Endothelial cell of umbilical vein (primary cell): ENCODE measurements around the gene PPARD. TPM values are rescaled to one million over a fixed set of nuclear protein-coding genes. Genes with fewer than 3 reads are reported as not detected.

Experiments
- BruUV-seq: library from RNA; stranded (reverse); fragments of 400-500 nt; replicated peaks from 2 replicates; lab custom pipeline; 2021; lab: Mats Ljungman, UMichigan
- CTCF ChIA-PET: fragments of 300-600, 350-600 bp; sonication (Branson Sonifier 250); formaldehyde crosslinking; loops from one replicate; lab custom pipeline; 2021; ENCODE audit warnings: antibody characterized with exemption, inconsistent platforms; lab: Charles Lee
- POLR2A ChIA-PET: fragments of 300-600, 350-600 bp; sonication (Branson Sonifier 250); formaldehyde crosslinking; loops from one replicate; lab custom pipeline; 2021; ENCODE audit warnings: antibody characterized with exemption, inconsistent platforms; lab: Charles Lee
- DNase-seq: peaks from one replicate; pipeline ENCODE4 v3.0.0-alpha.2; 2011; ENCODE audit warnings: low read depth, low spot score
- FAIRE-seq: peaks from 2 replicates; lab custom pipeline; 2011; peaks lifted over from hg19 to GRCh38; lab: Jason Lieb, UNC
- H2AFZ ChIP-seq: 2 replicates; pipeline ENCODE4 v1.6.0; 2012; ENCODE audit warnings: low read depth, low read length, control low read depth, inconsistent platforms
- H3K27ac ChIP-seq: 2 replicates; pipeline ENCODE4 v1.5.1; 2011; ENCODE audit warnings: low read depth, mild to moderate bottlenecking, control low read depth, low read length, moderate library complexity; ENCODE audit not compliant: insufficient read depth
- H3K27me3 ChIP-seq, 2 experiments: 2 replicates each; pipeline versions ENCODE4 v1.6.0 to v1.6.1; 2011; ENCODE audit warnings: low read length in 2 of 2, mixed read lengths in 1 of 2; ENCODE audit not compliant: control insufficient read depth in 2 of 2, insufficient read depth in 2 of 2
- H3K36me3 ChIP-seq, 2 experiments: 2 replicates in 1 of 2; 3 replicates in 1 of 2; pipeline ENCODE4 v1.5.1; 2011; ENCODE audit warnings: low read length in 2 of 2, mild to moderate bottlenecking in 1 of 2, moderate library complexity in 1 of 2; ENCODE audit not compliant: control insufficient read depth in 2 of 2, insufficient read depth in 2 of 2; ENCODE audit errors: extremely low read depth in 1 of 2
- H3K4me1 ChIP-seq: 3 replicates; pipeline ENCODE4 v1.5.1; 2011; ENCODE audit warnings: mild to moderate bottlenecking, low read length; ENCODE audit not compliant: control insufficient read depth, insufficient read depth; ENCODE audit errors: extremely low read depth
- H3K4me2 ChIP-seq: 2 replicates; pipeline ENCODE4 v1.6.1; 2011; ENCODE audit warnings: low read length, control low read depth, mixed read lengths; ENCODE audit not compliant: insufficient read depth
- H3K4me3 ChIP-seq, 3 experiments: fragments of 200-600 bp in 1 of 3; sonication (generic), shearing (Covaris generic) in 1 of 3; replicated peaks in 1 of 3; 2 replicates each; pipeline ENCODE4 v1.5.1; 2011 to 2016; ENCODE audit warnings: control low read depth in 3 of 3, low read length in 3 of 3, mild to moderate bottlenecking in 2 of 3, inconsistent platforms in 1 of 3, low read depth in 1 of 3, moderate library complexity in 1 of 3; ENCODE audit not compliant: insufficient read depth in 1 of 3
- H3K79me2 ChIP-seq: 2 replicates; pipeline ENCODE4 v1.6.0; 2012; ENCODE audit warnings: low read length, inconsistent platforms; ENCODE audit not compliant: control insufficient read depth, insufficient read depth
- H3K9ac ChIP-seq: replicated peaks from 2 replicates; pipeline ENCODE3; 2011; ENCODE audit warnings: low read length, control low read depth; ENCODE audit not compliant: insufficient read depth; ENCODE audit errors: extremely low read depth
- H3K9me1 ChIP-seq: replicated peaks from 3 replicates; pipeline ENCODE4 v1.6.0; 2011; ENCODE audit warnings: mild to moderate bottlenecking, low read length; ENCODE audit not compliant: control insufficient read depth, insufficient read depth; ENCODE audit errors: extremely low read depth
- H3K9me3 ChIP-seq: replicated peaks from 2 replicates; pipeline ENCODE4 v1.5.1; 2012; ENCODE audit warnings: low read length, inconsistent platforms; ENCODE audit not compliant: control insufficient read depth, insufficient read depth
- H4K20me1 ChIP-seq: replicated peaks from 2 replicates; pipeline ENCODE3; 2011; ENCODE audit warnings: mild to moderate bottlenecking, low read length; ENCODE audit not compliant: control insufficient read depth, insufficient read depth; ENCODE audit errors: extremely low read depth
- CTCF ChIP-seq, 2 donors: IDR thresholded peaks; 1 replicate in 1 of 2; 2 replicates in 1 of 2; pipeline ENCODE4 v1.5.1; 2011; ENCODE audit warnings: low read length in 2 of 2, mild to moderate bottlenecking in 2 of 2, moderate library complexity in 2 of 2, control low read depth in 1 of 2, inconsistent platforms in 1 of 2, low read depth in 1 of 2; ENCODE audit not compliant: insufficient read depth in 1 of 2; ENCODE audit errors: extremely low read depth in 1 of 2
- EZH2 ChIP-seq: IDR thresholded peaks from 2 replicates; pipeline ENCODE4 v1.6.1; 2012; ENCODE audit warnings: borderline replicate concordance, low read depth, mild to moderate bottlenecking, moderate library complexity, low read length, inconsistent platforms; ENCODE audit not compliant: severe bottlenecking
- FOS ChIP-seq: IDR thresholded peaks from 2 replicates; pipeline ENCODE4 v1.6.1; 2011; ENCODE audit warnings: mild to moderate bottlenecking, low read length, moderate library complexity, borderline replicate concordance; ENCODE audit not compliant: insufficient read depth
- GATA2 ChIP-seq: IDR thresholded peaks from 2 replicates; pipeline ENCODE4 v1.7.0; 2011; ENCODE audit warnings: low read depth, mild to moderate bottlenecking, moderate library complexity, mixed read lengths, low read length; ENCODE audit not compliant: insufficient read length, insufficient read depth
- JUN ChIP-seq: IDR thresholded peaks from 2 replicates; pipeline ENCODE4 v1.6.1; 2011; ENCODE audit warnings: borderline replicate concordance, low read depth; ENCODE audit not compliant: insufficient read length, insufficient read depth
- MYC ChIP-seq: IDR thresholded peaks from one replicate; pipeline ENCODE4 v1.6.1; 2011; ENCODE audit warnings: mild to moderate bottlenecking, low read depth, low read length
- POLR2A ChIP-seq: IDR thresholded peaks from 2 replicates; pipeline ENCODE4 v1.6.1; 2012; ENCODE audit warnings: low read depth, mild to moderate bottlenecking, control low read depth, low read length
- POLR2AphosphoS5 ChIP-seq: IDR thresholded peaks from 2 replicates; pipeline ENCODE4 v1.6.1; 2012; ENCODE audit warnings: low read depth, mild to moderate bottlenecking, control low read depth, low read length, moderate library complexity; ENCODE audit not compliant: insufficient read depth
- dilution Hi-C: fragments of 300-500 bp; cut with MboI; formaldehyde crosslinking; loops from one replicate; pipeline ENCODE4 v1.15.0; 2019; ENCODE audit warnings: low sequenced_read_pairs; ENCODE audit not compliant: extremely low pct_ligation_motif_present
- intact Hi-C: fragments of 100-400 bp; cut with micrococcal nuclease; formaldehyde crosslinking; loops from one replicate; pipeline ENCODE4 v1.10.0; 2022
- polyA plus RNA-seq, 4 experiments: library from polyadenylated mRNA; depleted of rRNA in 3 of 4; stranded (reverse) in 3 of 4; unstranded in 1 of 4; fragments of >200 nt; gene quantifications; 2 replicates each; pipeline versions ENCODE4 v1.2.1 to v1.2.3, GENCODE V29; 2011 to 2012; ENCODE audit warnings: missing spikeins in 1 of 4
- total RNA-seq: library from RNA; stranded (reverse); gene quantifications from 2 replicates; pipeline ENCODE4 v1.2.3, GENCODE V29; 2021
- TF ChIP-seq, protein P1 (sequence below): IDR thresholded peaks from 2 replicates; pipeline ENCODE4 v1.6.1; 2011; ENCODE audit not compliant: insufficient read depth, insufficient read length

Gene PPARD
- total and polyA plus RNA-seq, 2 donors (not counting 3 experiments of a cell fraction or from before 2014, with no cell fraction given), result 23.4 to 29.2 TPM

DNA sequence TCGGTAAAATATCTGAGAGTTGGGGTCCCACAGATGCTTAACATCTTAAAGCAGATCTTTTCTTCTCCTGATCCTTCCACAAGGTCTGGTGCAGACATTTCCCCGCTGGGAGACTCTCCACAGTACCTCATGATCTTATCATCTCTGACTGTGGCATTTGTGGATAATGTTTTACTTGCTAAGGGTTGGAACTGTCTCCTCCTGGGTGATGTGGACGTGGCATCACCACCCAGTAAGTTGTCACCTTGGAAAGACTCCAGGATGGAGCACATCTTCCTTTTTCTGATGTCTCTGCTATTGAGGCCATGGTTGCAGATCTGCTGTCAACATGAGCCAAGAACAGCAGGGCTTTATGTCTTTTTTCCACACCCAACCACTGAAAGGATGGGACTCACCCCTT is 67.8 kb downstream of the PPARD start:
- no peaks in the 10 kb centered on the region for H4K20me1 ChIP-seq
- BruUV-seq, result no TSS peak
- no peak for TF ChIP-seq CTCF (IDR thresholded peaks at IDR 0.05; ENCODE audit: extremely low read depth in 1 of 2, insufficient read depth in 1 of 2, low read depth in 1 of 2, low read length in 2 of 2)
- TF ChIP-seq POLR2A, result no peak
- TF ChIP-seq JUN, result no peak
- no peak for TF ChIP-seq EZH2
- TF ChIP-seq, protein P1, sequence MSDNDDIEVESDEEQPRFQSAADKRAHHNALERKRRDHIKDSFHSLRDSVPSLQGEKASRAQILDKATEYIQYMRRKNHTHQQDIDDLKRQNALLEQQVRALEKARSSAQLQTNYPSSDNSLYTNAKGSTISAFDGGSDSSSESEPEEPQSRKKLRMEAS, result no peak
- no peak for TF ChIP-seq GATA2
- no peak for TF ChIP-seq MYC
- TF ChIP-seq FOS, result no peak
- no peak for TF ChIP-seq POLR2AphosphoS5
- H3K27me3 ChIP-seq, result no peaks in the 10 kb centered on the region
- ChIA-PET CTCF (no interaction called here), POLR2A (no interaction called here)
- no peak overlapping the region for H3K27ac ChIP-seq
- H2AFZ ChIP-seq, result no peak overlapping the region
- intact Hi-C loops (no loop called here), dilution Hi-C loops (no loop called here)
- no peak overlapping the region for H3K4me2 ChIP-seq
- H3K9me1 ChIP-seq, result no peaks in the 10 kb centered on the region
- peaks cover 2 to 14% of the 10 kb centered on the region in 2 experiments for H3K36me3 ChIP-seq
- H3K4me1 ChIP-seq, result no peaks in the 10 kb centered on the region
- H3K9me3 ChIP-seq, result no peaks in the 10 kb centered on the region
- no peak overlapping the region for H3K9ac ChIP-seq
- H3K79me2 ChIP-seq, result no peaks in the 10 kb centered on the region
- no peak for FAIRE-seq
- DNase-seq, result no peak
- H3K4me3 ChIP-seq, result no peak overlapping the region
